OCI-LY1 (cell line): ENCODE measurements around the gene PYGL.

ENCODE experiments used
- EZH2 ChIP-seq: fragments of 200-600 bp; sonication (generic), shearing (Covaris generic); IDR thresholded peaks from 2 replicates; pipeline ENCODE4 v1.8.0; 2017; ENCODE audit warnings: borderline replicate concordance, mixed run types, mild to moderate bottlenecking, antibody characterized with exemption, low read length, moderate library complexity, mixed read lengths
- TF ChIP-seq, protein P1 (sequence below): fragments of 200-600 bp; sonication (generic), shearing (Covaris generic); IDR thresholded peaks from 2 replicates; pipeline ENCODE4 v1.5.1; 2017; ENCODE audit warnings: mild to moderate bottlenecking, antibody characterized with exemption, low read length, moderate library complexity, mixed read lengths

DNA sequence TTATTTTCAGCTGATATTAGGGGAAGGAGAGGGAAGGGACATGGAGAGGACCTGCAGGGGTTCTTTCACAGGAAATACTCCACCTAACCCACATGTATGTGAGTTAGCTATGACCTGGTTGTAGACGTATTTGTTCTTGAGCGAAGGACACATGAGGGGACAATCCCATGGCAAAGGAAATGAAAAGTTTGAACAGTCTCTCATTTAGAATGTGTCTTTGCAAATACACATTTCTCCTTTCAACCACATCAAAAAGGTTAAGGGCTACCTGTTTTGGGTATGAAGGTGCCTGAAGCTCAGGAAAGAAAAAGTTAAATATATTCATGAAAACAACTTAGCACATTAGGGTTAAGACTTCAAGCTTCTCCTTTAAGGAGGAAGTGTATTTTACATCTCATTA, 7.4 kb downstream of the PYGL start:
- TF ChIP-seq EZH2 = no peak
- TF ChIP-seq, protein P1, sequence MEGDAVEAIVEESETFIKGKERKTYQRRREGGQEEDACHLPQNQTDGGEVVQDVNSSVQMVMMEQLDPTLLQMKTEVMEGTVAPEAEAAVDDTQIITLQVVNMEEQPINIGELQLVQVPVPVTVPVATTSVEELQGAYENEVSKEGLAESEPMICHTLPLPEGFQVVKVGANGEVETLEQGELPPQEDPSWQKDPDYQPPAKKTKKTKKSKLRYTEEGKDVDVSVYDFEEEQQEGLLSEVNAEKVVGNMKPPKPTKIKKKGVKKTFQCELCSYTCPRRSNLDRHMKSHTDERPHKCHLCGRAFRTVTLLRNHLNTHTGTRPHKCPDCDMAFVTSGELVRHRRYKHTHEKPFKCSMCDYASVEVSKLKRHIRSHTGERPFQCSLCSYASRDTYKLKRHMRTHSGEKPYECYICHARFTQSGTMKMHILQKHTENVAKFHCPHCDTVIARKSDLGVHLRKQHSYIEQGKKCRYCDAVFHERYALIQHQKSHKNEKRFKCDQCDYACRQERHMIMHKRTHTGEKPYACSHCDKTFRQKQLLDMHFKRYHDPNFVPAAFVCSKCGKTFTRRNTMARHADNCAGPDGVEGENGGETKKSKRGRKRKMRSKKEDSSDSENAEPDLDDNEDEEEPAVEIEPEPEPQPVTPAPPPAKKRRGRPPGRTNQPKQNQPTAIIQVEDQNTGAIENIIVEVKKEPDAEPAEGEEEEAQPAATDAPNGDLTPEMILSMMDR = no peak
